ENCODE data around the gene CFHR2.

- TF ChIP-seq CTCF (IDR thresholded peaks at IDR 0.05) (no peak), POLR2A (IDR thresholded peaks at IDR 0.05) (no peak), EP300 (IDR thresholded peaks at IDR 0.05) (no peak)
These were observed 37.3 kb downstream of the CFHR2 start for GRCh38 chr1:196980859-196981258.

All from tibial nerve (tissue), 4 donors.